Epithelial cell of esophagus (primary cell): Measurements from ENCODE around the gene NXPH4.
A peak's percentile ranks its signal among the peaks of the same experiment; 100 is the strongest.

Experiments
- DNase-seq: peaks from one replicate; pipeline ENCODE4 v3.0.0; 2010; ENCODE audit warnings: low read depth
- H3K4me3 ChIP-seq: 2 replicates; pipeline ENCODE4 v1.5.1; 2011; ENCODE audit warnings: mild to moderate bottlenecking, low read length, control low read depth
- CTCF ChIP-seq: IDR thresholded peaks from 2 replicates; pipeline ENCODE4 v1.5.1; 2011; ENCODE audit warnings: low read depth, mild to moderate bottlenecking, low read length, control low read depth, inconsistent platforms; ENCODE audit not compliant: insufficient read depth; ENCODE audit errors: missing control alignments

NXPH4 gene

GRCh38 chr12:57226588-57227314 is 10.2 kb downstream of the NXPH4 start:
- TF ChIP-seq CTCF = no peak
- no peak overlapping the region for H3K4me3 ChIP-seq
- no peak for DNase-seq

GRCh38 chr12:57227315-57228115 is 10.9 kb downstream of the NXPH4 start:
- DNase-seq = peak; percentile 67
- TF ChIP-seq CTCF = no peak
- no peak overlapping the region for H3K4me3 ChIP-seq

GRCh38 chr12:57229046-57229633 is 12.5 kb downstream of the NXPH4 start:
- TF ChIP-seq CTCF = peak; percentile 18

GRCh38 chr12:57229634-57230380 is 13.2 kb downstream of the NXPH4 start, which contains the start of gene SHMT2:
Gene SHMT2 (plus strand): TSS chr12:57229711. CDS start chr12:57229779, 68 bp downstream.
- TF ChIP-seq CTCF = no peak
- peak; percentile 92 for DNase-seq
- H3K4me3 ChIP-seq = peak within 1 kb of the TSS; percentile 92

More at GRCh38 chr12:57229046-57229633, 12.5 kb downstream of the NXPH4 start:
- DNase-seq = no peak
- H3K4me3 ChIP-seq = peak overlapping the region; percentile 92

GRCh38 chr12:57230381-57231155 is 14.0 kb downstream of the NXPH4 start:
- TF ChIP-seq CTCF = no peak
- DNase-seq = no peak
- peak overlapping the region; percentile 92 for H3K4me3 ChIP-seq

- TF ChIP-seq CTCF = no peak
- no peak overlapping the region for H3K4me3 ChIP-seq
- no peak for DNase-seq
Observed at GRCh38 chr12:57231276-57232021, 14.9 kb downstream of the NXPH4 start.
